ENCODE data around the gene UEVLD.

GRCh38 chr11:18564149-18564548 is 24.4 kb downstream of the UEVLD start:
- no peak for TF ChIP-seq EZH2 (IDR thresholded peaks at IDR 0.05)
- TF ChIP-seq POLR2AphosphoS5 (IDR thresholded peaks at IDR 0.05; ENCODE audit: borderline replicate concordance, low read depth, low read length), result no peak
- no peak for TF ChIP-seq FOXP2 (optimal IDR thresholded peaks at IDR 0.05; ENCODE audit: control extremely low read depth, extremely low read length, insufficient read depth)

Measured in SK-N-MC (cell line).